ENCODE results near the gene FBXW5.

DNA sequence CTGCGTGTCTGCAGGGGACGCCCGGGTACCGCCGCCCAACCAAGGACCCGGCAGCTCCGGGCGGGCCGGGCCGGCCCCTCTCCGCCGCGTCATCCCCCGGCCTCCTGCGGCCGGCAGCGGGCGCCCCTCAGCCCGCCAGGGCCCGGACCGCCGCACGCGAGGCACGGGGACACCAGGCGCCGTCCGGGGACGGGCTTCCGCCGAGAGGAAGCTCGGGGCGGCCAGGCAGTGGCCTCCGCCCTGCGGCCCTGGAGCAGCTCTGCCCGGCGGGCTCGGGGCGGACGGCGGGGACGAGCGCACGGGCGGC, 373 bp downstream of the FBXW5 start:
- TF ChIP-seq, protein P1, sequence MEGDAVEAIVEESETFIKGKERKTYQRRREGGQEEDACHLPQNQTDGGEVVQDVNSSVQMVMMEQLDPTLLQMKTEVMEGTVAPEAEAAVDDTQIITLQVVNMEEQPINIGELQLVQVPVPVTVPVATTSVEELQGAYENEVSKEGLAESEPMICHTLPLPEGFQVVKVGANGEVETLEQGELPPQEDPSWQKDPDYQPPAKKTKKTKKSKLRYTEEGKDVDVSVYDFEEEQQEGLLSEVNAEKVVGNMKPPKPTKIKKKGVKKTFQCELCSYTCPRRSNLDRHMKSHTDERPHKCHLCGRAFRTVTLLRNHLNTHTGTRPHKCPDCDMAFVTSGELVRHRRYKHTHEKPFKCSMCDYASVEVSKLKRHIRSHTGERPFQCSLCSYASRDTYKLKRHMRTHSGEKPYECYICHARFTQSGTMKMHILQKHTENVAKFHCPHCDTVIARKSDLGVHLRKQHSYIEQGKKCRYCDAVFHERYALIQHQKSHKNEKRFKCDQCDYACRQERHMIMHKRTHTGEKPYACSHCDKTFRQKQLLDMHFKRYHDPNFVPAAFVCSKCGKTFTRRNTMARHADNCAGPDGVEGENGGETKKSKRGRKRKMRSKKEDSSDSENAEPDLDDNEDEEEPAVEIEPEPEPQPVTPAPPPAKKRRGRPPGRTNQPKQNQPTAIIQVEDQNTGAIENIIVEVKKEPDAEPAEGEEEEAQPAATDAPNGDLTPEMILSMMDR (IDR thresholded peaks at IDR 0.05; ENCODE audit: low read depth, low read length): no peak
- TF ChIP-seq EZH2phosphoT487 (IDR thresholded peaks at IDR 0.05; ENCODE audit: low read depth): no peak
